ENCODE measurements around the gene VCAN.

Gene VCAN

GRCh38 chr5:83474161-83474796 is 2.7 kb downstream of the VCAN start:
- peak overlapping the region; percentile 97 for H3K4me3 Mint-ChIP-seq
- H3K4me1 Mint-ChIP-seq (ENCODE audit: low read depth), result peaks cover 30% of the 10 kb centered on the region
- H3K27me3 Mint-ChIP-seq (ENCODE audit: low read depth), result peaks cover 73% of the 10 kb centered on the region
- no peaks in the 10 kb centered on the region for H3K9me3 Mint-ChIP-seq
- H3K36me3 Mint-ChIP-seq (ENCODE audit: low read depth), result peaks cover 3% of the 10 kb centered on the region
- H3K27ac Mint-ChIP-seq, result peak overlapping the region; percentile 28

DNA sequence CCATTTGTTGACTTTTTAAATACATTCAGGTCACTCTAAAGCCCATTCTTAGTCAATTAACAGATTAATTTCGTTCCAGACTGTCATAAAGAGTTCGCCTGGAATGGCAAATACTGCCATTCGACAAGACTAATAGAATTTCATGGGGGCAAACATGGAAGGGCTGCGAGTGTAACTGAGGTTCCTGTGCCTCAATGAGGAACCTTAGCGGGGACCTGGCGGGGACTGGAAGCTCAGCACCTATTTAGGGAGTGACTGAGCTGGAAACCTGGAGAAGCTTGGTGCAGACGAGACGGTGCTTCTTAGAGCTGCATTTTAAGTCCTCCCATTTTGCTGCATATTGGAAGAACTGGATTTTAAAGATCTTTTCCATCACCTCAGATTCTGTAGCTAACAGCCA is 3.4 kb downstream of the VCAN start:
- H3K36me3 Mint-ChIP-seq (ENCODE audit: low read depth), result peaks cover 3% of the 10 kb centered on the region
- peaks cover 73% of the 10 kb centered on the region for H3K27me3 Mint-ChIP-seq (ENCODE audit: low read depth)
- H3K4me3 Mint-ChIP-seq, result no peak overlapping the region
- no peaks in the 10 kb centered on the region for H3K9me3 Mint-ChIP-seq
- H3K27ac Mint-ChIP-seq, result no peak overlapping the region
- H3K4me1 Mint-ChIP-seq (ENCODE audit: low read depth), result peaks cover 30% of the 10 kb centered on the region

DNA sequence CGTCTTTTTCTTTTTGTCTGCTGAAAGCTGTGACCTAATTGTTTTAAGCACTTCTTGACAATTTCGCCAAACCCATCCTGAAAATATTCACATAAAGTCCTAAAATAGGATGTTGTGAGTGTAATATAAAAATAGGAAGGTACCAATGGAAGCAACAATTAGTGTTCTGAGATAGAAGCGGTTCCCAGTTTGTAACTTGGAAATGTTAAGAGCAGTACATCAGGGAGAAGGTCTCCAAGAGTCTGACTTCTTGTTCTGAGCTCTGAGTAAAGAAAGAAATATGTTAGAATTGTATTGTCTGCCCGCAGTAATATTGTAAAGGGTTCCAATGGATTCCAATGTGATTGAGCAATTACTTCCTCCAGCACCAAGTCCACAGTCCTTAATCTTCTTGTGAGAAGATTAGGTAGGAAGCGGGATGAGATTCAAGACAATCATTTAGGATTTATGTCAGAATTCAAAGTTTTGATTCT is 3.9 kb downstream of the VCAN start:
- Mint-ChIP-seq H3K9me3 (no peaks in the 10 kb centered on the region), H3K27ac (no peak overlapping the region), H3K36me3 (ENCODE audit: low read depth) (peaks cover 3% of the 10 kb centered on the region), H3K4me3 (no peak overlapping the region), H3K27me3 (ENCODE audit: low read depth) (peaks cover 73% of the 10 kb centered on the region), H3K4me1 (ENCODE audit: low read depth) (peaks cover 30% of the 10 kb centered on the region)

- peaks cover 27% of the 10 kb centered on the region for H3K4me1 Mint-ChIP-seq (ENCODE audit: low read depth)
- no peak overlapping the region for H3K27ac Mint-ChIP-seq
- no peak overlapping the region for H3K4me3 Mint-ChIP-seq
- H3K36me3 Mint-ChIP-seq (ENCODE audit: low read depth), result peaks cover 3% of the 10 kb centered on the region
- H3K9me3 Mint-ChIP-seq, result no peaks in the 10 kb centered on the region
- H3K27me3 Mint-ChIP-seq (ENCODE audit: low read depth), result peaks cover 66% of the 10 kb centered on the region
Measured at GRCh38 chr5:83475935-83476814, 4.6 kb downstream of the VCAN start.

DNA sequence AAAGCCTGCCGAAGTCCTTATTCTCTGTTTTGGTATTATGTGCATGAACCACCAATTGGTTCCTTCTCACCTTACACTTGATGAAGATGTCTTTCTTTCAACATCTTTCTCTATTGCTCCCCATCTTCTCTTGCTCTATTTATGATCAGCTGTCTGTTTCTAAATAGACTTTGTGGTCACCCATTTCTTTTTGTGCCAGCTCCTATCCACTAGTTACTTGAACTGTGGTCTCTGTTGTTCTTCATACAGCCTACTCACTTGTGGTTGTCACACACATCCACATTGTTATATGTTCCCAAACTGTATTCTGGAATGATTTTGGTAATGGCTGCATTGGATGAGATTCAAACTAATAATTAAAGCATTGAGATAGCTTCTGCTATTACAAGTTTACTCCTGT is 11.4 kb downstream of the VCAN start:
- Mint-ChIP-seq H3K27ac (no peak overlapping the region), H3K9me3 (no peaks in the 10 kb centered on the region), H3K27me3 (ENCODE audit: low read depth) (peaks cover 18% of the 10 kb centered on the region), H3K4me3 (no peak overlapping the region), H3K4me1 (ENCODE audit: low read depth) (no peaks in the 10 kb centered on the region), H3K36me3 (ENCODE audit: low read depth) (no peaks in the 10 kb centered on the region)

DNA sequence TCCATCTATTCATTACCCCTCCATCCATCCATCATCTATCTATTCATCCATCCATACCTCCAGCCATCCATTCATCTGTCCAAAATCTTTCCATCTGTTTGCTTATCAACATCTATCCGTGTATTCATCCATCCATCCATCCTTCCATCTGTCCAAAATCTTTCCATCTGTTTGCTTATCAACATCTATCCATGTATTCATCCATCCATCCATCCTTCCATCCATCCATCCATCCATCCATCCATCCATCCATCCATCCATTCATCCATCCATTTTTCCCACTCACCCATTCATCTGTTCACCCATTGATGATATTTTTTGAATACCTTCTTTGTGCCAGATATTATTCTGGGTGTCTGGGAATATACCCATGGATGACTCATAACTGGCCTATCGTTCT is 12.8 kb downstream of the VCAN start:
- Mint-ChIP-seq H3K27me3 (ENCODE audit: low read depth) (peaks cover 17% of the 10 kb centered on the region), H3K36me3 (ENCODE audit: low read depth) (no peaks in the 10 kb centered on the region), H3K27ac (no peak overlapping the region), H3K4me1 (ENCODE audit: low read depth) (no peaks in the 10 kb centered on the region), H3K4me3 (no peak overlapping the region), H3K9me3 (no peaks in the 10 kb centered on the region)

DNA sequence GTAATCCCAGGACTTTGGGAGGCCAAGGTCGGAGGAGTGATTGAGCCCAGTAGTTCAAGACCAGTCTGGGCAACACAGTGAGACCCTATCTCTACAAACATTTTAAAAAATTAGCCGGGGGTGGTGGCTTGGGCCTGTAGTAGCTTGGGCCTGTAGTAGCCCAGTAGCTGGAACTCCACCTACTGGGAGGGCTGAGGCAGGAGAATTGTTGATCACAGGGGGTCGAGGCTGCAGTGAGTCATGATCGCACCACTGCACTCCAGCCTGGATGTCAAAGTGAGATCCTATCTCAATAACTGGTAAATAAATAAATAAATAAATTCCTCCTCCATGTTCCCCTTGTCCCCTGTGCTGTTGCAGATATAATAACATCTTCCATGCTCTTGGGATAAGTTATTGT is 14.3 kb downstream of the VCAN start:
- H3K27ac Mint-ChIP-seq, result no peak overlapping the region
- H3K27me3 Mint-ChIP-seq (ENCODE audit: low read depth), result peaks cover 5% of the 10 kb centered on the region
- no peak overlapping the region for H3K4me3 Mint-ChIP-seq

GRCh38 chr5:83487155-83487554 is 15.6 kb downstream of the VCAN start:
- no peak overlapping the region for H3K27ac Mint-ChIP-seq
- peaks cover 5% of the 10 kb centered on the region for H3K27me3 Mint-ChIP-seq (ENCODE audit: low read depth)
- H3K4me1 Mint-ChIP-seq (ENCODE audit: low read depth), result no peaks in the 10 kb centered on the region
- no peaks in the 10 kb centered on the region for H3K9me3 Mint-ChIP-seq
- no peak overlapping the region for H3K4me3 Mint-ChIP-seq
- no peaks in the 10 kb centered on the region for H3K36me3 Mint-ChIP-seq (ENCODE audit: low read depth)

More for the DNA sequence above, 14.3 kb downstream of the VCAN start:
- Mint-ChIP-seq H3K36me3 (ENCODE audit: low read depth) (no peaks in the 10 kb centered on the region), H3K9me3 (no peaks in the 10 kb centered on the region), H3K4me1 (ENCODE audit: low read depth) (no peaks in the 10 kb centered on the region)

DNA sequence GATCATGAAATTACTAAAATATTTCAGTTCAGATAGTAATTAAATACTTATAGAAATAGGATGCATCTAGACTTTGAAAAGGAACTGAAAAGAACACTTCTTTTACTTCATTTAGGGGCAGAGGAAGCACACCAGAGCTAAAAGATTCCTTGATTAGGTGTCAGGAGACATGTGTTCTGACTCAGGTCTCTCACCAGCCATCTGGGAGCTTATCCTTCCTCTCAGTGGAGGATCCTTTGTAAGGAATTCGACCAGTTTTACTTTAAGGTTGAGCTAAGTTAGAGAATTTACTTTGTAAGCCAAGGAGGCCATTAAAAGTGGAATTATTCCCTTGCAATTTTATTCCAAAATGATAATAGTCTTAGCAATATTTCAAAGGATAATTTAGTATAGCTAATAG is 16.7 kb downstream of the VCAN start:
- peaks cover 5% of the 10 kb centered on the region for H3K27me3 Mint-ChIP-seq (ENCODE audit: low read depth)
- no peaks in the 10 kb centered on the region for H3K4me1 Mint-ChIP-seq (ENCODE audit: low read depth)
- no peaks in the 10 kb centered on the region for H3K9me3 Mint-ChIP-seq
- H3K27ac Mint-ChIP-seq, result no peak overlapping the region
- H3K36me3 Mint-ChIP-seq (ENCODE audit: low read depth), result no peaks in the 10 kb centered on the region
- no peak overlapping the region for H3K4me3 Mint-ChIP-seq

DNA sequence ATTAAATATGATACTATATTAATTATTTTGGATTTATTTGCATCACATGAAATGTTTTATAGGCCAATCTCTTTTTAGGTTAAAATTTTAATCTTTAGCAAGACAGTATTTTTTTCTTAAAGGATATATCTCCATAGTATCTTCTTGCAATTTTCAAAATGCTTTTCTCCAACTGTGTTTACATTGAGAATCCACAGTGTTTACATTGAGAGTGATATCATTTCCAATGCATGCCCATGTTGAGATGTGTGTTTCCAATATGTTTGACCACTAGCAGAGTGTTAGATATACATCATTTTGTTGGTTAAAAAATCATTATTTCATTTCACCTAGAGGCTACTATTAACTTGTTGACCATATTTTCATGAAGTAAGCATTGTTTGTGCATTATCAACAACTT is 17.3 kb downstream of the VCAN start:
- H3K27me3 Mint-ChIP-seq (ENCODE audit: low read depth), result peaks cover 5% of the 10 kb centered on the region
- no peaks in the 10 kb centered on the region for H3K9me3 Mint-ChIP-seq
- H3K4me3 Mint-ChIP-seq, result no peak overlapping the region
- H3K4me1 Mint-ChIP-seq (ENCODE audit: low read depth), result no peaks in the 10 kb centered on the region
- H3K27ac Mint-ChIP-seq, result no peak overlapping the region
- no peaks in the 10 kb centered on the region for H3K36me3 Mint-ChIP-seq (ENCODE audit: low read depth)

- Mint-ChIP-seq H3K36me3 (ENCODE audit: low read depth) (no peaks in the 10 kb centered on the region), H3K4me3 (no peak overlapping the region), H3K9me3 (no peaks in the 10 kb centered on the region), H3K4me1 (ENCODE audit: low read depth) (no peaks in the 10 kb centered on the region), H3K27ac (no peak overlapping the region), H3K27me3 (ENCODE audit: low read depth) (no peaks in the 10 kb centered on the region)
Measured at GRCh38 chr5:83490203-83490602, 18.7 kb downstream of the VCAN start.

GRCh38 chr5:83492331-83492730 is 20.8 kb downstream of the VCAN start:
- Mint-ChIP-seq H3K9me3 (no peaks in the 10 kb centered on the region), H3K27me3 (ENCODE audit: low read depth) (no peaks in the 10 kb centered on the region), H3K4me3 (no peak overlapping the region), H3K27ac (no peak overlapping the region), H3K36me3 (ENCODE audit: low read depth) (no peaks in the 10 kb centered on the region), H3K4me1 (ENCODE audit: low read depth) (no peaks in the 10 kb centered on the region)

DNA sequence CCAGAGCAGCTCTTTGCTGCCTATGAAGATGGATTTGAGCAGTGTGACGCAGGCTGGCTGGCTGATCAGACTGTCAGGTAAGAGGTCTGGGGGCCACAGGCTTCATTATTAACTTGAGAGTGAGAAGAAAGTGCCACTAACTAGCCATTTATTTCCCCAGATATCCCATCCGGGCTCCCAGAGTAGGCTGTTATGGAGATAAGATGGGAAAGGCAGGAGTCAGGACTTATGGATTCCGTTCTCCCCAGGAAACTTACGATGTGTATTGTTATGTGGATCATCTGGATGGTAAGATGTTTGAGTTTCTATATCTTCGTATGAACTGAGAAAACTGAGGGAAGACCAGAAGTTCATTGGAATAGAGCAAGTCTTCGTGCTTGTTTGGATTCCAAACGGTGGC is 22.1 kb downstream of the VCAN start:
- Mint-ChIP-seq H3K4me1 (ENCODE audit: low read depth) (no peaks in the 10 kb centered on the region), H3K9me3 (no peaks in the 10 kb centered on the region), H3K36me3 (ENCODE audit: low read depth) (no peaks in the 10 kb centered on the region), H3K27ac (no peak overlapping the region), H3K4me3 (no peak overlapping the region), H3K27me3 (ENCODE audit: low read depth) (no peaks in the 10 kb centered on the region)

DNA sequence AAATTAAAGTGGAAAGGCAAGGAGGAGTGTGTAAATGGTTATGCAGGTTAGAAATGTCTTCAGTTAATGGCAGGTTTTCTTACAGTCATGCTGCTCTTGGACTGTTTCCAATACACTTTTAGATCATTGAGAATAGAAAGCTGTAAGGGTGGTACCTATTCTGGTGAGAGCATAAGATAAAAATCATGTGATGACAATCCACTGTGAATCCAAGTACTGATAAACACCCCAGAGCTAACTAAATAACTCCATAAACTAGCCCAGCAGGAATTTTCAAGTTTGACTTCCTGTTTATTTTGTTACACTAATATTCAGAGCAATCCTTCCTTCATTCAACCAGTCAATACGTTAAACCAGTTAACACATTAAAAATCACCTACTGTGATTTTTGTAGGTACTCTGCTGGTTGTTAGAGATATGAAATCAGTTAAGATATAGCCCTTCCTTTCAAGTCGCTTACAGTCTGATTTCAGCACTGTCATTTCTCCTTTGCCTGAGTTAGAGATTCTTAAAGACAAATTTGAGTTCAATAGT is 22.6 kb downstream of the VCAN start:
- Mint-ChIP-seq H3K4me3 (no peak overlapping the region), H3K36me3 (ENCODE audit: low read depth) (no peaks in the 10 kb centered on the region), H3K27me3 (ENCODE audit: low read depth) (no peaks in the 10 kb centered on the region), H3K4me1 (ENCODE audit: low read depth) (no peaks in the 10 kb centered on the region), H3K27ac (no peak overlapping the region), H3K9me3 (no peaks in the 10 kb centered on the region)

GRCh38 chr5:83494666-83495065 is 23.1 kb downstream of the VCAN start:
- Mint-ChIP-seq H3K4me1 (ENCODE audit: low read depth) (no peaks in the 10 kb centered on the region), H3K27ac (no peak overlapping the region), H3K9me3 (no peaks in the 10 kb centered on the region), H3K27me3 (ENCODE audit: low read depth) (no peaks in the 10 kb centered on the region), H3K36me3 (ENCODE audit: low read depth) (no peaks in the 10 kb centered on the region), H3K4me3 (no peak overlapping the region)

Data from T-helper 1 cell treated with Interleukin-12 subunit alpha and Interleukin-12 subunit beta and Interleukin-4 antibody, amounts not matched to agents 30 μg/mL and 1 μg/mL, for 36 hours (primary cell).